Spinal cord (tissue), 10 donors: ENCODE results near the gene C2orf66. TPM values are rescaled to one million over a fixed set of nuclear protein-coding genes. Genes with fewer than 3 reads are reported as not detected.
A peak's percentile ranks its signal among the peaks of the same experiment; 100 is the strongest.

Experiments
- DNase-seq, 6 donors: peaks; one replicate each; pipeline versions ENCODE4 v3.0.0 to v3.0.0-alpha.2; 2013 to 2015; ENCODE audit warnings: low spot score in 6 of 6, low read depth in 4 of 6
- H3K27ac ChIP-seq: one replicate; pipeline ENCODE4 v1.5.1; 2013; ENCODE audit warnings: low read depth, low read length, control low read depth
- H3K27me3 ChIP-seq: one replicate; pipeline ENCODE4 v1.6.1; 2013; ENCODE audit warnings: low read length; ENCODE audit not compliant: control insufficient read depth, insufficient read depth
- H3K36me3 ChIP-seq: one replicate; pipeline ENCODE4 v1.6.1; 2013; ENCODE audit warnings: low read length; ENCODE audit not compliant: control insufficient read depth, insufficient read depth
- H3K4me1 ChIP-seq: one replicate; pipeline ENCODE4 v1.6.1; 2013; ENCODE audit warnings: low read length; ENCODE audit not compliant: control insufficient read depth, insufficient read depth
- H3K4me3 ChIP-seq: one replicate; pipeline ENCODE4 v1.5.1; 2013; ENCODE audit warnings: low read depth, low read length, control low read depth
- H3K9me3 ChIP-seq: one replicate; pipeline ENCODE4 v1.6.1; 2013; ENCODE audit warnings: low read length; ENCODE audit not compliant: control insufficient read depth, insufficient read depth
- WGBS: methylation state at CpG from one replicate; pipeline ENCODE4 v1.1.5; 2013; ENCODE audit warnings: missing lambda C conversion rate; ENCODE audit not compliant: insufficient coverage; 5-methylcytosine and 5-hydroxymethylcytosine counted together
- polyA plus RNA-seq, 2 donors: library from polyadenylated mRNA; unstranded; fragments of 120-200 nt; gene quantifications; one replicate each; pipeline ENCODE4 v1.2.1, GENCODE V29; 2013; ENCODE audit not compliant: insufficient read length in 2 of 2
- total RNA-seq, 2 donors: library from RNA; depleted of rRNA in 1 of 2; stranded (reverse); fragments of 120-200 nt in 1 of 2; fragments of >200 nt in 1 of 2; gene quantifications; one replicate each; pipeline versions ENCODE4 v1.2.3 to v1.2.4, GENCODE V29; 2013 to 2014
- donor health status: healthy.

The C2orf66 gene
- total and polyA plus RNA-seq, 4 donors: 0.28 to 3.0 (median 1.7) TPM

GRCh38 chr2:196830701-196831100, 21.5 kb upstream of the C2orf66 start:
- Histone ChIP-seq H3K4me1 (no peaks in the 10 kb centered on the region), H3K36me3 (peaks cover 2% of the 10 kb centered on the region), H3K9me3 (no peaks in the 10 kb centered on the region), H3K27me3 (no peaks in the 10 kb centered on the region), H3K27ac (no peak overlapping the region), H3K4me3 (no peak overlapping the region)
- no peak for DNase-seq
- WGBS: no CpG with 5 or more reads among the region's 1 CpG

- Histone ChIP-seq H3K36me3 (peaks cover 2% of the 10 kb centered on the region), H3K9me3 (no peaks in the 10 kb centered on the region), H3K4me3 (no peak overlapping the region), H3K4me1 (no peaks in the 10 kb centered on the region), H3K27me3 (no peaks in the 10 kb centered on the region), H3K27ac (no peak overlapping the region)
- DNase-seq: no peak
- no CpG with 5 or more reads among the region's 2 CpGs for WGBS
Measured at GRCh38 chr2:196827356-196827755, 18.2 kb upstream of the C2orf66 start.

GRCh38 chr2:196823750-196824522, 14.8 kb upstream of the C2orf66 start:
- Histone ChIP-seq H3K27me3 (no peaks in the 10 kb centered on the region), H3K4me1 (no peaks in the 10 kb centered on the region), H3K4me3 (no peak overlapping the region), H3K36me3 (no peaks in the 10 kb centered on the region), H3K9me3 (peaks cover 3% of the 10 kb centered on the region), H3K27ac (no peak overlapping the region)
- peak in 1 of 6 donors; percentile 44 for DNase-seq

GRCh38 chr2:196821195-196821594, 12.0 kb upstream of the C2orf66 start:
- H3K27ac ChIP-seq: no peak overlapping the region
- 100% methylated on average over 1 of the region's 1 CpG for WGBS
- no peaks in the 10 kb centered on the region for H3K36me3 ChIP-seq
- no peaks in the 10 kb centered on the region for H3K4me1 ChIP-seq
- H3K9me3 ChIP-seq: peaks cover 3% of the 10 kb centered on the region
- no peak for DNase-seq
- H3K4me3 ChIP-seq: no peak overlapping the region
- H3K27me3 ChIP-seq: no peaks in the 10 kb centered on the region

GRCh38 chr2:196808083-196808665, 981 bp downstream of the C2orf66 start:
- no peaks in the 10 kb centered on the region for H3K27me3 ChIP-seq
- H3K4me3 ChIP-seq: no peak overlapping the region
- H3K27ac ChIP-seq: no peak overlapping the region
- H3K4me1 ChIP-seq: no peaks in the 10 kb centered on the region
- WGBS: 17% methylated on average over 1 of the region's 2 CpGs
- no peaks in the 10 kb centered on the region for H3K36me3 ChIP-seq
- H3K9me3 ChIP-seq: no peaks in the 10 kb centered on the region
- DNase-seq: peak in 1 of 6 donors; percentile 57

GRCh38 chr2:196804381-196804780, 4.8 kb downstream of the C2orf66 start:
- Histone ChIP-seq H3K36me3 (no peaks in the 10 kb centered on the region), H3K9me3 (no peaks in the 10 kb centered on the region), H3K4me3 (no peak overlapping the region), H3K27ac (no peak overlapping the region), H3K4me1 (peaks cover 6% of the 10 kb centered on the region), H3K27me3 (no peaks in the 10 kb centered on the region)
- no CpG with 5 or more reads among the region's 1 CpG for WGBS
- DNase-seq: no peak

GRCh38 chr2:196802401-196802800, 6.8 kb downstream of the C2orf66 start:
- H3K27me3 ChIP-seq: no peaks in the 10 kb centered on the region
- no peak overlapping the region for H3K4me3 ChIP-seq
- DNase-seq: no peak
- no CpG with 5 or more reads among the region's 2 CpGs for WGBS
- H3K36me3 ChIP-seq: no peaks in the 10 kb centered on the region
- H3K27ac ChIP-seq: no peak overlapping the region
- peaks cover 14% of the 10 kb centered on the region for H3K4me1 ChIP-seq
- no peaks in the 10 kb centered on the region for H3K9me3 ChIP-seq

- H3K4me3 ChIP-seq: no peak overlapping the region
- no peak overlapping the region for H3K27ac ChIP-seq
- DNase-seq: peak in 1 of 6 donors; percentile 25
- H3K36me3 ChIP-seq: no peaks in the 10 kb centered on the region
- WGBS: 17% methylated on average over 1 of the region's 2 CpGs
- H3K27me3 ChIP-seq: no peaks in the 10 kb centered on the region
- peaks cover 14% of the 10 kb centered on the region for H3K4me1 ChIP-seq
- H3K9me3 ChIP-seq: no peaks in the 10 kb centered on the region
Measured at GRCh38 chr2:196801674-196802261, 7.4 kb downstream of the C2orf66 start.

GRCh38 chr2:196798980-196799379, 10.2 kb downstream of the C2orf66 start:
- Histone ChIP-seq H3K4me3 (peak overlapping the region; percentile 82), H3K9me3 (no peaks in the 10 kb centered on the region), H3K27ac (peak overlapping the region; percentile 81), H3K4me1 (peaks cover 14% of the 10 kb centered on the region), H3K27me3 (no peaks in the 10 kb centered on the region), H3K36me3 (peaks cover 3% of the 10 kb centered on the region)
- 0% methylated on average over 2 of the region's 10 CpGs for WGBS
- no peak for DNase-seq

- Histone ChIP-seq H3K27ac (no peak overlapping the region), H3K4me3 (no peak overlapping the region), H3K27me3 (no peaks in the 10 kb centered on the region), H3K9me3 (no peaks in the 10 kb centered on the region), H3K4me1 (no peaks in the 10 kb centered on the region), H3K36me3 (peaks cover 18% of the 10 kb centered on the region)
- 100% methylated on average over 1 of the region's 3 CpGs for WGBS
- no peak for DNase-seq
Measured at GRCh38 chr2:196792865-196793264, 16.3 kb downstream of the C2orf66 start.
